ENCODE data around the gene ZNF100. TPM values are rescaled to one million over a fixed set of nuclear protein-coding genes. Genes with fewer than 3 reads are reported as not detected.
"Not testable (repeated sequence)": the region's sequence is repeated elsewhere in the genome, so short reads cannot be mapped to it uniquely, and the experiment has no call there.

The ZNF100 gene
- total RNA-seq (2021; ENCODE audit: unreplicated experiment) = 12.1 TPM
- 3.1 TPM for polyA plus RNA-seq (2012; ENCODE audit: insufficient read length)
- percentile 85 among the genes with signal in this experiment for Bru-seq, nascent RNA
- percentile 87 among the genes with signal in this experiment for BruChase-seq, experiment 1, labeled RNA remaining after a 2-hour chase
- percentile 79 among the genes with signal in this experiment for BruChase-seq, experiment 2, labeled RNA remaining after a 6-hour chase
- long read RNA-seq, full-length matches to known transcripts = 8 of 25 reads
- long read RNA-seq, partial matches to known transcripts = 0 of 25 reads
- long read RNA-seq, other reads (novel, unspliced or antisense) = 17 of 25 reads

DNA sequence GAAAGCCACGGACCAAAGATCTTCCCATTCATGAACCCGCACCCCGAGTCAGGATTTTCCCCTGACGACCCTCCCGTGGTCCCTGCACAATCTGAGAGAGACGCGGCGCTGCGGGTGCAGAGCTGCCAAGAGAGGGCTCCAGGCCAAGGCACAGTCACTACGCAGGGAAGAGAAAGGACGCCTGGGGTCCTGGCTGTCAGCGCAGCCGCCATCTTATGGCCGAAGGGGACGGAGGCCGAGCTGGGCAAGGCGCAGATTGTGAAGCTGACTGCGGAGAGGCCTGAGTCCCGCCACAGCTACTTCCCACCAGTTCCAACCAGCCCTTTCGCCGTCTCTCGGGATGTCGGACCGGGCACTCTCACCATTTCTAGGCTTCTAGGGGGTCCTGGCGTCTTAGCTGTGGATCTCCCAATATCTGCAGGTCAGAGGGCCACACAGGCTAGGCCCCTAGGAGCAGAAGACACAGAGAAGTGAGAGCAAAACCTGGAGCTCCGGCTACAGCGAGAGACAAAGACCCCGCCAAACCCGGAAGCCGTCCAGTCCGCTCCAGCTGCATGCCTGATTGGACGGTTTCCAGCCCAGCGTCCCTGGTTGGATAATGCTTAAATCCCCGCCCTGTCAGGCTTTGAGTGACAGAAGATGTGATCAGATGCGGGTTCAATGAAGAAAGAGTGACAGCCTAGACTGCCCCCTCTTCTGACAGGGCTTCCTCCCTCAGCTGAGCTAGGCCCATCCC lies at the start of gene ZNF100:
ZNF100 (minus strand) TSS at position 515 of the 736 bp plus-strand sequence; CDS start at position 365, 150 bp downstream.
- Histone ChIP-seq H3K4me3 (ENCODE audit: low read depth in 2 of 2, low read length in 2 of 2) (peak within 1 kb of the TSS; percentile 89 to 92), H3K27me3 (ENCODE audit: control insufficient read depth, insufficient read depth, low read length) (no peaks in the 10 kb centered on the region), H3K36me3 (ENCODE audit: control insufficient read depth, insufficient read depth, low read length) (peaks cover 5% of the 10 kb centered on the region; the same call in 1 of the 2 replicates), H3K4me1 (ENCODE audit: control insufficient read depth, insufficient read depth, low read length) (no peaks in the 10 kb centered on the region; the same call in 1 of the 2 replicates), H3K9me3 (ENCODE audit: control insufficient read depth, insufficient read depth, low read depth, low read length) (no peaks in the 10 kb centered on the region), H3K27ac (ENCODE audit: low read length) (peak within 1 kb of the TSS; percentile 87)
- in situ Hi-C loops (cut with HindIII; ENCODE audit: low pct_unique_long_range_greater_than_20kb, low sequenced_read_pairs) (no loop called here), intact Hi-C loops (cut with micrococcal nuclease; ENCODE audit: unreplicated experiment) (no loop called here)
- CTCF ChIA-PET = no interaction called here
- POLR2A ChIA-PET = interaction anchor here (0.5 to 1.2 kb wide), 3 partner anchors 16 to 84 kb away, joined by 3 to 13 read pairs (median 3); no protein-coding TSS in a partner anchor
- peak; percentile 99 for ATAC-seq
- peak; percentile 55 for DNase-seq (ENCODE audit: low read depth, low spot score)
- TF ChIP-seq, protein P1, sequence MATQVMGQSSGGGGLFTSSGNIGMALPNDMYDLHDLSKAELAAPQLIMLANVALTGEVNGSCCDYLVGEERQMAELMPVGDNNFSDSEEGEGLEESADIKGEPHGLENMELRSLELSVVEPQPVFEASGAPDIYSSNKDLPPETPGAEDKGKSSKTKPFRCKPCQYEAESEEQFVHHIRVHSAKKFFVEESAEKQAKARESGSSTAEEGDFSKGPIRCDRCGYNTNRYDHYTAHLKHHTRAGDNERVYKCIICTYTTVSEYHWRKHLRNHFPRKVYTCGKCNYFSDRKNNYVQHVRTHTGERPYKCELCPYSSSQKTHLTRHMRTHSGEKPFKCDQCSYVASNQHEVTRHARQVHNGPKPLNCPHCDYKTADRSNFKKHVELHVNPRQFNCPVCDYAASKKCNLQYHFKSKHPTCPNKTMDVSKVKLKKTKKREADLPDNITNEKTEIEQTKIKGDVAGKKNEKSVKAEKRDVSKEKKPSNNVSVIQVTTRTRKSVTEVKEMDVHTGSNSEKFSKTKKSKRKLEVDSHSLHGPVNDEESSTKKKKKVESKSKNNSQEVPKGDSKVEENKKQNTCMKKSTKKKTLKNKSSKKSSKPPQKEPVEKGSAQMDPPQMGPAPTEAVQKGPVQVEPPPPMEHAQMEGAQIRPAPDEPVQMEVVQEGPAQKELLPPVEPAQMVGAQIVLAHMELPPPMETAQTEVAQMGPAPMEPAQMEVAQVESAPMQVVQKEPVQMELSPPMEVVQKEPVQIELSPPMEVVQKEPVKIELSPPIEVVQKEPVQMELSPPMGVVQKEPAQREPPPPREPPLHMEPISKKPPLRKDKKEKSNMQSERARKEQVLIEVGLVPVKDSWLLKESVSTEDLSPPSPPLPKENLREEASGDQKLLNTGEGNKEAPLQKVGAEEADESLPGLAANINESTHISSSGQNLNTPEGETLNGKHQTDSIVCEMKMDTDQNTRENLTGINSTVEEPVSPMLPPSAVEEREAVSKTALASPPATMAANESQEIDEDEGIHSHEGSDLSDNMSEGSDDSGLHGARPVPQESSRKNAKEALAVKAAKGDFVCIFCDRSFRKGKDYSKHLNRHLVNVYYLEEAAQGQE (IDR thresholded peaks at IDR 0.05; ENCODE audit: insufficient read depth in 1 of 2, low read depth in 2 of 2, low read length in 1 of 2) = no peak
- TF ChIP-seq SIN3A (IDR thresholded peaks at IDR 0.05; ENCODE audit: borderline replicate concordance, insufficient read depth, low read depth, low read length) (peak; percentile 91; the same call in 1 of the 2 replicates), TCF7L2 (IDR thresholded peaks at IDR 0.05; ENCODE audit: low read depth, low read length) (no peak), POLR2AphosphoS5 (IDR thresholded peaks at IDR 0.05; ENCODE audit: low read depth, low read length) (peak; percentile 86)
- TF ChIP-seq, protein P2, sequence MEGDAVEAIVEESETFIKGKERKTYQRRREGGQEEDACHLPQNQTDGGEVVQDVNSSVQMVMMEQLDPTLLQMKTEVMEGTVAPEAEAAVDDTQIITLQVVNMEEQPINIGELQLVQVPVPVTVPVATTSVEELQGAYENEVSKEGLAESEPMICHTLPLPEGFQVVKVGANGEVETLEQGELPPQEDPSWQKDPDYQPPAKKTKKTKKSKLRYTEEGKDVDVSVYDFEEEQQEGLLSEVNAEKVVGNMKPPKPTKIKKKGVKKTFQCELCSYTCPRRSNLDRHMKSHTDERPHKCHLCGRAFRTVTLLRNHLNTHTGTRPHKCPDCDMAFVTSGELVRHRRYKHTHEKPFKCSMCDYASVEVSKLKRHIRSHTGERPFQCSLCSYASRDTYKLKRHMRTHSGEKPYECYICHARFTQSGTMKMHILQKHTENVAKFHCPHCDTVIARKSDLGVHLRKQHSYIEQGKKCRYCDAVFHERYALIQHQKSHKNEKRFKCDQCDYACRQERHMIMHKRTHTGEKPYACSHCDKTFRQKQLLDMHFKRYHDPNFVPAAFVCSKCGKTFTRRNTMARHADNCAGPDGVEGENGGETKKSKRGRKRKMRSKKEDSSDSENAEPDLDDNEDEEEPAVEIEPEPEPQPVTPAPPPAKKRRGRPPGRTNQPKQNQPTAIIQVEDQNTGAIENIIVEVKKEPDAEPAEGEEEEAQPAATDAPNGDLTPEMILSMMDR (IDR thresholded peaks at IDR 0.05) = no peak
- BruUV-seq (replicated peaks) = no TSS peak

DNA sequence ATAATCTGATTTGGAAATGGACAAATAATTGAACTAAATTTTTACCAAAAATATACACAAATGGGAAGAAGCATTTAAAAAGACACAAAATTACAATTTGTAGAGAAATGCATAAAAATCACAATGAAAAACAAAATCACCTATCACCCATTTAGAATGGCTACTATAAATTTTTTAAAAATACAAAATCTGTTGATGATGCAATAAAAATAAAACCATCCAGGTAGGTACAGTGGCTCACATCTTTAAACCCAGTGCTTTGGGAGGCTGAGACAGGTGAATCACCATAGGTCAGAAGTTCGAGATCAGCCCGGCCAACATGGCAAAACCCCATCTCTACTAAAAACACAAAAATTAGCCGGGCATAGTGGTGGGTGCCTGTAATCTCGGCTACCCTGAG lies 45.1 kb upstream of the ZNF100 start:
- Histone ChIP-seq H3K4me3 (ENCODE audit: low read depth in 2 of 2, low read length in 2 of 2) (no peak overlapping the region), H3K4me1 (ENCODE audit: control insufficient read depth, insufficient read depth, low read length) (no peaks in the 10 kb centered on the region), H3K27me3 (ENCODE audit: control insufficient read depth, insufficient read depth, low read length) (no peaks in the 10 kb centered on the region), H3K27ac (ENCODE audit: low read length) (no peak overlapping the region), H3K36me3 (ENCODE audit: control insufficient read depth, insufficient read depth, low read length) (peaks cover 9% of the 10 kb centered on the region; the same call in 1 of the 2 replicates), H3K9me3 (ENCODE audit: control insufficient read depth, insufficient read depth, low read depth, low read length) (peaks cover 58% of the 10 kb centered on the region; the same call in 1 of the 2 replicates)
- DNase-seq (ENCODE audit: low read depth, low spot score) (no peak), ATAC-seq (no peak)
- TF ChIP-seq, protein P2 (IDR thresholded peaks at IDR 0.05) = no peak
- TF ChIP-seq TCF7L2 (IDR thresholded peaks at IDR 0.05; ENCODE audit: low read depth, low read length) = no peak
- ChIA-PET POLR2A (no interaction called here), CTCF (no interaction called here)
- in situ Hi-C loops (cut with HindIII; ENCODE audit: low pct_unique_long_range_greater_than_20kb, low sequenced_read_pairs) (no loop called here), intact Hi-C loops (cut with micrococcal nuclease; ENCODE audit: unreplicated experiment) (no loop called here)
- BruUV-seq (replicated peaks) = no TSS peak

DNA sequence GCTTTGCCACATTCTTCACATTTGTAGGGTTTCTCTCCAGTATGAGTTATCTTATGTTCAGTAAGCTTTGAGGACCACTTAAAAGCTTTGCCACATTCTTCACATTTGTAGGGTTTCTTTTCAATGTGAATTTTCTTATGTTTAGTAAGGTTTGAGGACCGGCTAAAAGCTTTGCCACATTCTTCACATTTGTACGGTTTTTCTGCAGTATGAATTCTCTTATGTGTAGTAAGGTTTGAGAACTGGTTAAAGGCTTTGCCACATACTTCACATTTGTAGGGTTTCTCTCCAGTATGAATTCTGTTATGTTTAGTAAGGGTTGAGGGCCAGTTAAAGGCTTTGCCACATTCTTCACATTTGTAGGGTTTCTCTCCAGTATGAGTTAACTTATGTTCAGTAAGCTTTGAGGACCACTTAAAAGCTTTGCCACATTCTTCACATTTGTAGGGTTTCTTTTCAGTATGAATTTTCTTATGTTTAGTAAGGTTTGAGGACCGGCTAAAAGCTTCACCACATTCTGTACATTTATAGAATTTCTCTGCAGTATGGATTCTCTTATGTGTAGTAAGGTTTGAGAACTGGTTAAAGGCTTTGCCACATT lies 41.1 kb upstream of the ZNF100 start:
- BruUV-seq (replicated peaks); H3K27me3 ChIP-seq (ENCODE audit: control insufficient read depth, insufficient read depth, low read length); H3K4me1 ChIP-seq (ENCODE audit: control insufficient read depth, insufficient read depth, low read length); in situ Hi-C loops (cut with HindIII; ENCODE audit: low pct_unique_long_range_greater_than_20kb, low sequenced_read_pairs); H3K27ac ChIP-seq (ENCODE audit: low read length); H3K36me3 ChIP-seq (ENCODE audit: control insufficient read depth, insufficient read depth, low read length); ATAC-seq; intact Hi-C loops (cut with micrococcal nuclease; ENCODE audit: unreplicated experiment); DNase-seq (ENCODE audit: low read depth, low spot score); POLR2A ChIA-PET; CTCF ChIA-PET; H3K4me3 ChIP-seq (ENCODE audit: low read depth in 2 of 2, low read length in 2 of 2): not testable (repeated sequence)
- H3K9me3 ChIP-seq (ENCODE audit: control insufficient read depth, insufficient read depth, low read depth, low read length) = peaks cover 60% of the 10 kb centered on the region
